SK-N-MC (cell line): ENCODE results near the gene RPN1.

Experiments
- EZH2 ChIP-seq: fragments of 200-600 bp; sonication (generic); IDR thresholded peaks from one replicate; pipeline ENCODE4 v1.6.1; 2017; ENCODE audit warnings: antibody characterized with exemption
- FOXP2 ChIP-seq: optimal IDR thresholded peaks from 2 replicates; pipeline ENCODE3; 2011; ENCODE audit warnings: mild to moderate bottlenecking, moderate library complexity; ENCODE audit not compliant: insufficient read depth; ENCODE audit errors: extremely low read length, control extremely low read depth

- TF ChIP-seq EZH2 (no peak), FOXP2 (no peak)
Measured at GRCh38 chr3:128681369-128681829, 30.8 kb upstream of the RPN1 start.
